IMR-90 (cell line): ENCODE measurements around the gene HOXB7. TPM values are rescaled to one million over a fixed set of nuclear protein-coding genes. Genes with fewer than 3 reads are reported as not detected.

ENCODE experiments used
- ATAC-seq: fragments of 200-7000 bp; cut with Tn5 transposase; 2 replicates; pipeline ENCODE4 v1.9.1; 2020; ENCODE audit warnings: low read depth, mild to moderate bottlenecking, moderate library complexity
- BruUV-seq: library from RNA; stranded (reverse); fragments of 400-500 nt; replicated peaks from 2 replicates; lab custom pipeline; 2021; lab: Mats Ljungman, UMichigan
- CTCF ChIA-PET: fragments of 300-600 bp; formaldehyde crosslinking; extraction: SDS; loops from one replicate; lab custom pipeline; 2021; ENCODE audit warnings: antibody characterized with exemption; lab: Yijun Ruan, JAX
- POLR2A ChIA-PET: fragments of 300-600 bp; sonication (Branson Sonifier 250); formaldehyde crosslinking; loops from one replicate; lab custom pipeline; 2022; ENCODE audit warnings: antibody characterized with exemption; ENCODE audit not compliant: unreplicated experiment; lab: Charles Lee
- DNase-seq: peaks from one replicate; pipeline ENCODE4 v3.0.0; 2013
- H2AFZ ChIP-seq: replicated peaks from 2 replicates; pipeline ENCODE3; 2013; ENCODE audit warnings: low read length, mild to moderate bottlenecking; ENCODE audit not compliant: poor library complexity
- H2AK5ac ChIP-seq: 2 replicates; pipeline ENCODE4 v1.6.1; 2013; ENCODE audit warnings: low read depth, low read length, inconsistent platforms
- H2AK9ac ChIP-seq: replicated peaks from 2 replicates; pipeline ENCODE3; 2013; ENCODE audit warnings: mild to moderate bottlenecking, low read depth, low read length, moderate library complexity; ENCODE audit not compliant: poor library complexity
- H2BK120ac ChIP-seq: 2 replicates; pipeline ENCODE4 v1.6.1; 2013; ENCODE audit warnings: low read depth, low read length, inconsistent platforms
- H2BK15ac ChIP-seq: 3 replicates; pipeline ENCODE4 v1.6.1; 2013; ENCODE audit warnings: low read depth, low read length, inconsistent platforms
- H2BK20ac ChIP-seq: 2 replicates; pipeline ENCODE4 v1.6.1; 2013; ENCODE audit warnings: low read depth, mild to moderate bottlenecking, inconsistent platforms, low read length, moderate library complexity
- H2BK5ac ChIP-seq: 2 replicates; pipeline ENCODE4 v1.6.1; 2013; ENCODE audit warnings: mild to moderate bottlenecking, low read depth, low read length, inconsistent platforms; ENCODE audit not compliant: poor library complexity, severe bottlenecking
- H3K14ac ChIP-seq: replicated peaks from 2 replicates; pipeline ENCODE4 v1.6.1; 2013; ENCODE audit warnings: low read depth, low read length, inconsistent platforms
- H3K18ac ChIP-seq: 2 replicates; pipeline ENCODE4 v1.6.1; 2013; ENCODE audit warnings: low read depth, low read length, control low read depth
- H3K23ac ChIP-seq: 2 replicates; pipeline ENCODE4 v1.6.1; 2013; ENCODE audit warnings: low read depth, low read length, inconsistent platforms
- H3K27ac ChIP-seq: 2 replicates; pipeline ENCODE4 v1.5.1; 2013; ENCODE audit warnings: mild to moderate bottlenecking, control low read depth, low read length; ENCODE audit not compliant: insufficient read depth
- H3K27me3 ChIP-seq: 2 replicates; pipeline ENCODE4 v1.6.1; 2013; ENCODE audit warnings: low read length; ENCODE audit not compliant: control insufficient read depth, insufficient read depth
- H3K36me3 ChIP-seq: 2 replicates; pipeline ENCODE4 v1.6.1; 2013; ENCODE audit warnings: low read length, mixed read lengths; ENCODE audit not compliant: control insufficient read depth, insufficient read depth
- H3K4ac ChIP-seq: 2 replicates; pipeline ENCODE4 v1.6.1; 2013; ENCODE audit warnings: low read depth, low read length, inconsistent platforms
- H3K4me1 ChIP-seq: 2 replicates; pipeline ENCODE4 v1.6.1; 2013; ENCODE audit warnings: low read length, mixed read lengths; ENCODE audit not compliant: control insufficient read depth, insufficient read depth
- H3K4me2 ChIP-seq: 2 replicates; pipeline ENCODE4 v1.6.1; 2013; ENCODE audit warnings: low read depth, mild to moderate bottlenecking, control low read depth, low read length, moderate library complexity
- H3K4me3 ChIP-seq: 2 replicates; pipeline ENCODE4 v1.5.1; 2013; ENCODE audit warnings: low read depth, mild to moderate bottlenecking, control low read depth, low read length, moderate library complexity; ENCODE audit not compliant: insufficient read depth
- H3K56ac ChIP-seq: 2 replicates; pipeline ENCODE4 v1.6.1; 2013; ENCODE audit warnings: low read length, inconsistent platforms; ENCODE audit not compliant: insufficient read depth; ENCODE audit errors: extremely low read depth
- H3K79me1 ChIP-seq, 2 experiments: 2 replicates each; pipeline ENCODE4 v1.6.1; 2013; ENCODE audit warnings: low read length in 2 of 2, inconsistent platforms in 1 of 2, low read depth in 1 of 2
- H3K9ac ChIP-seq: 2 replicates; pipeline ENCODE4 v1.6.1; 2013; ENCODE audit warnings: low read depth, low read length, control low read depth
- H3K9me1 ChIP-seq: 2 replicates; pipeline ENCODE4 v1.6.1; 2013; ENCODE audit warnings: low read length, inconsistent platforms; ENCODE audit not compliant: insufficient read depth
- H3K9me3 ChIP-seq: 2 replicates; pipeline ENCODE4 v1.6.1; 2013; ENCODE audit warnings: low read length; ENCODE audit not compliant: control insufficient read depth, insufficient read depth
- H4K20me1 ChIP-seq: 2 replicates; pipeline ENCODE4 v1.6.1; 2013; ENCODE audit warnings: low read length, inconsistent platforms; ENCODE audit not compliant: insufficient read depth
- H4K5ac ChIP-seq: 2 replicates; pipeline ENCODE4 v1.6.1; 2013; ENCODE audit warnings: mild to moderate bottlenecking, low read depth, low read length, control low read depth
- H4K8ac ChIP-seq, 2 experiments: 2 replicates each; pipeline ENCODE4 v1.6.1; 2013; ENCODE audit warnings: low read depth in 2 of 2, low read length in 2 of 2, control low read depth in 1 of 2, inconsistent platforms in 1 of 2
- H4K91ac ChIP-seq: 2 replicates; pipeline ENCODE4 v1.6.1; 2013; ENCODE audit warnings: low read depth, low read length, inconsistent platforms; ENCODE audit not compliant: insufficient read depth
- BHLHE40 ChIP-seq: fragments of 150-350 bp; IDR thresholded peaks from 2 replicates; pipeline ENCODE4 v1.6.1; 2016; ENCODE audit warnings: mild to moderate bottlenecking, low read depth, low read length
- CEBPB ChIP-seq: IDR thresholded peaks from 2 replicates; pipeline ENCODE4 v1.6.1; 2012; ENCODE audit warnings: low read depth, low read length, improper control_type of control experiment
- CHD1 ChIP-seq: IDR thresholded peaks from 2 replicates; pipeline ENCODE4 v1.6.1; 2012; ENCODE audit warnings: low read depth, low read length, improper control_type of control experiment
- CTCF ChIP-seq: conservative IDR thresholded peaks from 2 replicates; pipeline ENCODE4 v1.5.1; 2012; ENCODE audit warnings: mild to moderate bottlenecking, low read depth, low read length, improper control_type of control experiment
- FOS ChIP-seq: fragments of 150-350 bp; IDR thresholded peaks from 2 replicates; pipeline ENCODE4 v1.6.1; 2016; ENCODE audit warnings: low read depth, low read length
- MAFK ChIP-seq: IDR thresholded peaks from 2 replicates; pipeline ENCODE4 v1.6.1; 2012; ENCODE audit warnings: low read depth, low read length, improper control_type of control experiment
- MAZ ChIP-seq: IDR thresholded peaks from 2 replicates; pipeline ENCODE4 v1.6.1; 2012; ENCODE audit warnings: low read depth, mild to moderate bottlenecking, low read length, improper control_type of control experiment, moderate library complexity, borderline replicate concordance
- MXI1 ChIP-seq: IDR thresholded peaks from 2 replicates; pipeline ENCODE4 v1.6.1; 2012; ENCODE audit warnings: low read depth, mild to moderate bottlenecking, low read length, moderate library complexity, borderline replicate concordance
- POLR2A ChIP-seq: IDR thresholded peaks from 2 replicates; pipeline ENCODE4 v1.6.1; 2012; ENCODE audit warnings: mild to moderate bottlenecking, low read depth, low read length
- RAD21 ChIP-seq: IDR thresholded peaks from 2 replicates; pipeline ENCODE4 v1.6.1; 2012; ENCODE audit warnings: low read length, improper control_type of control experiment
- RCOR1 ChIP-seq: IDR thresholded peaks from 2 replicates; pipeline ENCODE4 v1.6.1; 2012; ENCODE audit warnings: mild to moderate bottlenecking, low read length, improper control_type of control experiment; ENCODE audit not compliant: insufficient replicate concordance
- USF2 ChIP-seq: fragments of 150-350 bp; IDR thresholded peaks from 2 replicates; pipeline ENCODE4 v1.6.1; 2017; ENCODE audit warnings: mild to moderate bottlenecking, antibody characterized with exemption, low read length, low read depth
- WGBS, 2 experiments: methylation state at CpG; one replicate each; pipeline versions ENCODE4 v1.1.5 to v1.1.7; 2013; ENCODE audit warnings: missing lambda C conversion rate in 2 of 2; ENCODE audit not compliant: insufficient read length in 1 of 2; ENCODE audit errors: extremely low coverage in 2 of 2; 5-methylcytosine and 5-hydroxymethylcytosine counted together
- dilution Hi-C: fragments of 300-500 bp; cut with HindIII; formaldehyde crosslinking; loops from one replicate; pipeline ENCODE4 v1.14.3; 2018; ENCODE audit warnings: low sequenced_read_pairs; ENCODE audit not compliant: unreplicated experiment
- in situ Hi-C: fragments of 300-500 bp; cut with MboI; formaldehyde crosslinking; loops from 3 replicates; pipeline ENCODE4 v1.14.3; 2019; ENCODE audit warnings: low sequenced_read_pairs, inconsistent platforms, mixed read lengths
- intact Hi-C: fragments of 100-400 bp; cut with micrococcal nuclease; formaldehyde crosslinking; loops from 2 replicates; pipeline ENCODE4 v1.10.0; 2022
- polyA plus RNA-seq, 3 experiments: library from polyadenylated mRNA; depleted of rRNA; stranded (reverse); fragments of >200 nt; gene quantifications; 2 replicates each; pipeline ENCODE4 v1.2.3, GENCODE V29; 2012; ENCODE audit warnings: low replicate concordance in 1 of 3
- total RNA-seq: library from RNA; depleted of rRNA; stranded (reverse); fragments of >200 nt; gene quantifications from 2 replicates; pipeline ENCODE4 v1.2.3, GENCODE V29; 2012

HOXB7 gene
- total and polyA plus RNA-seq, 2 of the 4 experiments (the other 2 are of a cell fraction), result 1.8 to 6.7 TPM

GRCh38 chr17:48605991-48606891 lies 4.6 kb downstream of the HOXB7 start (continued):
- TF ChIP-seq MAZ, result no peak

GRCh38 chr17:48605409-48605919 lies 5.4 kb downstream of the HOXB7 start:
- ATAC-seq (no peak), DNase-seq (no peak)
- H4K5ac ChIP-seq, result no peak overlapping the region
- H3K9ac ChIP-seq, result no peak overlapping the region
- no peak overlapping the region for H4K8ac ChIP-seq
- H3K4me3 ChIP-seq, result no peak overlapping the region
- H3K9me1 ChIP-seq, result 0 out of 2 replicates have a peak, but pooled peaks cover 3% of the 10 kb centered on the region
- in situ Hi-C loops, result no loop called here
- H3K4ac ChIP-seq, result no peak overlapping the region
- H2BK15ac ChIP-seq, result no peak overlapping the region
- no peak overlapping the region for H2AK9ac ChIP-seq
- H3K4me2 ChIP-seq, result no peak overlapping the region
- intact Hi-C loops, result no loop called here
- no peak overlapping the region for H2BK20ac ChIP-seq
- peaks cover 12 to 46% of the 10 kb centered on the region in 2 experiments; a peak in 3 of 4 replicates for H3K79me1 ChIP-seq
- BruUV-seq, result no TSS peak
- no peak overlapping the region for H3K23ac ChIP-seq
- dilution Hi-C loops, result no loop called here
- H3K27me3 ChIP-seq, result no peaks in the 10 kb centered on the region
- WGBS, 2 experiments, result 100% methylated on average over 2 of the region's 10 CpGs; no CpG with 5 or more reads in 1 of the 2 experiments
- peaks cover 12% of the 10 kb centered on the region for H3K4me1 ChIP-seq
- H3K36me3 ChIP-seq, result peaks cover 7% of the 10 kb centered on the region
- H3K14ac ChIP-seq, result no peak overlapping the region
- H2AFZ ChIP-seq, result no peak overlapping the region
- CTCF ChIA-PET, result no interaction called here
- H3K9me3 ChIP-seq, result no peaks in the 10 kb centered on the region
- no peak overlapping the region for H2BK120ac ChIP-seq
- POLR2A ChIA-PET, result no interaction called here
- H2BK5ac ChIP-seq, result no peak overlapping the region
- no peak overlapping the region for H3K56ac ChIP-seq
- H3K18ac ChIP-seq, result no peak overlapping the region
- H4K91ac ChIP-seq, result no peak overlapping the region
- H4K20me1 ChIP-seq, result peaks cover 7% of the 10 kb centered on the region; the same call in 1 of the 2 replicates
- no peak overlapping the region for H2AK5ac ChIP-seq
- H3K27ac ChIP-seq, result no peak overlapping the region
- TF ChIP-seq FOS (no peak), MAZ (no peak), CEBPB (no peak), MAFK (no peak), CHD1 (no peak), RAD21 (no peak), MXI1 (no peak), POLR2A (no peak), BHLHE40 (no peak), CTCF (no peak), RCOR1 (no peak), USF2 (no peak)
